Activated B cell treated with CpG ODN at 0.5 μM for 24 hours (primary cell): Measurements from ENCODE around the gene MGLL. TPM values are rescaled to one million over a fixed set of nuclear protein-coding genes. Genes with fewer than 3 reads are reported as not detected.

Experiments
- ATAC-seq: fragments of 200-7000 bp; cut with Tn5 transposase; one replicate; pipeline ENCODE4 v1.10.0; 2021; ENCODE audit warnings: low read depth, mild to moderate bottlenecking, moderate library complexity
- CTCF ChIA-PET: fragments of 350-600 bp; sonication (Branson Sonifier 250); formaldehyde crosslinking; loops from one replicate; lab custom pipeline; 2021; ENCODE audit warnings: antibody characterized with exemption; lab: Charles Lee
- POLR2A ChIA-PET: fragments of 350-600 bp; sonication (Branson Sonifier 250); formaldehyde crosslinking; loops from one replicate; lab custom pipeline; 2021; ENCODE audit warnings: antibody characterized with exemption; lab: Charles Lee
- DNase-seq: peaks from one replicate; pipeline ENCODE4 v3.0.0; 2022
- H3K27ac Mint-ChIP-seq: one replicate; pipeline ENCODE4 v1.8.0; 2020; ENCODE audit warnings: mixed read lengths
- H3K27me3 Mint-ChIP-seq: one replicate; pipeline ENCODE4 v1.8.0; 2021; ENCODE audit warnings: mixed read lengths
- H3K36me3 Mint-ChIP-seq: one replicate; pipeline ENCODE4 v1.8.0; 2021; ENCODE audit warnings: low read depth, mixed read lengths
- H3K4me1 Mint-ChIP-seq: one replicate; pipeline ENCODE4 v1.8.0; 2021; ENCODE audit warnings: mixed read lengths
- H3K4me3 Mint-ChIP-seq: one replicate; pipeline ENCODE4 v1.8.0; 2020; ENCODE audit warnings: mild to moderate bottlenecking, mixed read lengths
- H3K9me3 Mint-ChIP-seq: one replicate; pipeline ENCODE4 v1.8.0; 2020; ENCODE audit warnings: mixed read lengths
- intact Hi-C: fragments of 100-400 bp; cut with micrococcal nuclease; formaldehyde crosslinking; loops from one replicate; pipeline ENCODE4 v1.15.1; 2024
- total RNA-seq: library from RNA; stranded (reverse); gene quantifications from 2 replicates; pipeline ENCODE4 v1.2.3, GENCODE V29; 2022
- TF ChIP-seq, protein P1 (sequence below): fragments of 200-600 bp; IDR thresholded peaks from one replicate; pipeline ENCODE4 v1.8.0; 2022; ENCODE audit warnings: antibody characterized with exemption, mild to moderate bottlenecking

MGLL gene
- total RNA-seq, 1 donor from 2014 or later = 19.1 TPM

DNA sequence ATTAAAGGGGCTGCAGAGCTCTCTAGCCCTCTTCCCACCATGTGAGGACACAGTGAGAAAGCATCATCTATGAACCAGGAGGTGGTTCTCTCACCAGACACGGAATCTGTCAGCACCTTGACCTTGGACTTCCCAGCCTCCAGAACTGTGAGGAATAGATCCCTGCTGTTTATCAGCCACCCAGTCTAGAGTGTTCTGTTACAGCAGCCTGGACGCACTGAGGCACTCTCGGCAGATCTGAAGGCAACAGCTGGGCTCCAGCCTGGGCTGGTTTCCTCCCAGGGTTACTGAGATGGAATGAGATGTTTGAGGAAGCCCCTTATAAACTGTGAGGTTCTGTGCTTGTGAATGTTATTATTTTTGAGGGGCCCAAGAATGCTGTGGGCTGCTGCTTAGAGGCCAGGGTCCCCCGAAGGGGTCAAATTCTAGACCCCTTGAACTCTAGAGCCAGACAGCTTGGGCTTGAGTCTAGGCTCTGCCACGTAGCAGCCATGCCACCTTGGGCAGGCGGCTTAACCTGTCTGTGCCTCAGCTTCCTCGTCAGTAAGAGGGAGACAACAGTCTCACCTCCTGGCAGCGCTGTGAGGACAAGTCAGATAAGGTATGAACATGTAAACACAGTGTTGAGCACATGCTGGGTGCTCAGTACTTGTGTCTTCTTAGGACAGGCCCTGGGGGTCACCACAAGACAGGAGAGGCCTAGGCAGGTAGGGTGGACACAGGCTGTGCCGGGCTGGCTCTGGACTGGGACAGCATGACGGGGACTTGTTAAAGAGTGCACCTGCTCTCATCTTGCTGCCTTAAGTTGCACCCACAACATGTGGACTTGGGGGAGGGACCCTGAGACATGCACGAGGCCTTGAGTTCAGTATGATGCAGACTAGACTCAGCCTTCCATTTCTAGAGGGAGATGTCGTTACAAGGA lies 49.2 kb downstream of the MGLL start:
- ATAC-seq = no peak
- intact Hi-C loops = no loop called here
- TF ChIP-seq, protein P1, sequence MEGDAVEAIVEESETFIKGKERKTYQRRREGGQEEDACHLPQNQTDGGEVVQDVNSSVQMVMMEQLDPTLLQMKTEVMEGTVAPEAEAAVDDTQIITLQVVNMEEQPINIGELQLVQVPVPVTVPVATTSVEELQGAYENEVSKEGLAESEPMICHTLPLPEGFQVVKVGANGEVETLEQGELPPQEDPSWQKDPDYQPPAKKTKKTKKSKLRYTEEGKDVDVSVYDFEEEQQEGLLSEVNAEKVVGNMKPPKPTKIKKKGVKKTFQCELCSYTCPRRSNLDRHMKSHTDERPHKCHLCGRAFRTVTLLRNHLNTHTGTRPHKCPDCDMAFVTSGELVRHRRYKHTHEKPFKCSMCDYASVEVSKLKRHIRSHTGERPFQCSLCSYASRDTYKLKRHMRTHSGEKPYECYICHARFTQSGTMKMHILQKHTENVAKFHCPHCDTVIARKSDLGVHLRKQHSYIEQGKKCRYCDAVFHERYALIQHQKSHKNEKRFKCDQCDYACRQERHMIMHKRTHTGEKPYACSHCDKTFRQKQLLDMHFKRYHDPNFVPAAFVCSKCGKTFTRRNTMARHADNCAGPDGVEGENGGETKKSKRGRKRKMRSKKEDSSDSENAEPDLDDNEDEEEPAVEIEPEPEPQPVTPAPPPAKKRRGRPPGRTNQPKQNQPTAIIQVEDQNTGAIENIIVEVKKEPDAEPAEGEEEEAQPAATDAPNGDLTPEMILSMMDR = no peak

DNA sequence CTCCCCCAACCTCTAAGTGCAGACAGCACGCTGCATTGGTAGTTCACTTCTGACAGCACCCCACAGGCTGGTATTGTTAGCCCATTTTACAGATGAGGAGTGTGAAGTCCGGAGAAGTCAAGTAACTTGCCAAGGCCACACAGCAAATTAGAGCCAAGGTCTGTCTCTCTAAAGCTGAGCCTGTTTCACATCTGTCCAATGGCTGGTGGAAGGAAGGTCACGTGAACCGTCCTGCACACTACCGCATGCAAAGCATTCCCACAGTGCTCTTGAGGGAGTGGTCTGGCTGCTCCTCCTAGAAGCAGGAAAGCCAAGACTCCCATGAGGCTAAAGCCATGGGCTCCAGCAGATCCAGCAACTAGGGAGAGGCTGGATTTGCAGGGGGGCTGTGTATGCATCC lies 50.0 kb downstream of the MGLL start:
- intact Hi-C loops = no loop called here
- no peaks in the 10 kb centered on the region for H3K27me3 Mint-ChIP-seq
- CTCF ChIA-PET = no interaction called here
- peaks cover 18% of the 10 kb centered on the region for H3K9me3 Mint-ChIP-seq
- no peak overlapping the region for H3K4me3 Mint-ChIP-seq
- H3K36me3 Mint-ChIP-seq = peaks cover 11% of the 10 kb centered on the region
- H3K4me1 Mint-ChIP-seq = peaks cover 35% of the 10 kb centered on the region
- POLR2A ChIA-PET = no interaction called here
- DNase-seq (no peak), ATAC-seq (no peak)
- TF ChIP-seq, protein P1 = no peak
- H3K27ac Mint-ChIP-seq = no peak overlapping the region

More for the DNA sequence above, 49.2 kb downstream of the MGLL start:
- H3K4me3 Mint-ChIP-seq = no peak overlapping the region
- no peak overlapping the region for H3K27ac Mint-ChIP-seq
- no peak for DNase-seq
- ChIA-PET POLR2A (no interaction called here), CTCF (no interaction called here)
- H3K9me3 Mint-ChIP-seq = peaks cover 16% of the 10 kb centered on the region
- peaks cover 8% of the 10 kb centered on the region for H3K36me3 Mint-ChIP-seq
- H3K27me3 Mint-ChIP-seq = no peaks in the 10 kb centered on the region
- peaks cover 39% of the 10 kb centered on the region for H3K4me1 Mint-ChIP-seq

- H3K4me3 Mint-ChIP-seq = no peak overlapping the region
- intact Hi-C loops = no loop called here
Measured at GRCh38 chr3:127771746-127772145, 50.6 kb downstream of the MGLL start.

GRCh38 chr3:127770671-127771355 lies 51.5 kb downstream of the MGLL start:
- Mint-ChIP-seq H3K36me3 (peaks cover 11% of the 10 kb centered on the region), H3K27me3 (no peaks in the 10 kb centered on the region), H3K27ac (no peak overlapping the region), H3K4me3 (no peak overlapping the region), H3K9me3 (peaks cover 13% of the 10 kb centered on the region), H3K4me1 (peaks cover 22% of the 10 kb centered on the region)
- DNase-seq = no peak
- no peak for ATAC-seq
- ChIA-PET CTCF (no interaction called here), POLR2A (no interaction called here)
- intact Hi-C loops = no loop called here
- TF ChIP-seq, protein P1 = no peak

More at GRCh38 chr3:127771746-127772145, 50.6 kb downstream of the MGLL start:
- Mint-ChIP-seq H3K27me3 (no peaks in the 10 kb centered on the region), H3K4me1 (peaks cover 32% of the 10 kb centered on the region), H3K27ac (no peak overlapping the region), H3K36me3 (peaks cover 11% of the 10 kb centered on the region), H3K9me3 (peaks cover 14% of the 10 kb centered on the region)
- DNase-seq (no peak), ATAC-seq (no peak)
- POLR2A ChIA-PET = no interaction called here
- CTCF ChIA-PET = no interaction called here
- TF ChIP-seq, protein P1 = no peak
